Smooth muscle cell (in vitro differentiated cells): Measurements from ENCODE around the gene ZNF444. TPM values are rescaled to one million over a fixed set of nuclear protein-coding genes. Genes with fewer than 3 reads are reported as not detected.

Experiments
- DNase-seq: peaks from one replicate; lab custom pipeline; 2025; ENCODE audit not compliant: unreplicated experiment; lab: John Stamatoyannopoulos, UW
- H2AFZ ChIP-seq: fragments of 200-600 bp; sonication (generic); 2 replicates; pipeline ENCODE4 v1.6.0; 2016; ENCODE audit warnings: antibody characterized with exemption, low read depth, mild to moderate bottlenecking
- H3F3A ChIP-seq: fragments of 200-600 bp; sonication (generic); 2 replicates; pipeline ENCODE4 v1.6.0; 2017; ENCODE audit warnings: antibody characterized with exemption, low read depth
- H3K27ac ChIP-seq: fragments of 200-600 bp; sonication (generic); 2 replicates; pipeline ENCODE4 v1.5.1; 2016; ENCODE audit warnings: low read depth, mild to moderate bottlenecking
- H3K27me3 ChIP-seq: fragments of 200-600 bp; sonication (generic); 2 replicates; pipeline ENCODE4 v1.6.1; 2016; ENCODE audit warnings: low read depth, mild to moderate bottlenecking
- H3K36me3 ChIP-seq: fragments of 200-600 bp; sonication (generic); 2 replicates; pipeline ENCODE4 v1.5.1; 2016; ENCODE audit warnings: low read depth
- H3K4me1 ChIP-seq: fragments of 200-600 bp; sonication (generic); 2 replicates; pipeline ENCODE4 v1.5.1; 2016; ENCODE audit warnings: low read depth
- H3K4me2 ChIP-seq: fragments of 200-600 bp; sonication (generic); 2 replicates; pipeline ENCODE4 v1.6.0; 2016; ENCODE audit warnings: mild to moderate bottlenecking
- H3K4me3 ChIP-seq: fragments of 200-600 bp; sonication (generic); 2 replicates; pipeline ENCODE4 v1.5.1; 2016; ENCODE audit warnings: mild to moderate bottlenecking
- H3K79me2 ChIP-seq: fragments of 200-600 bp; sonication (generic); 2 replicates; pipeline ENCODE4 v1.6.0; 2016; ENCODE audit warnings: low read depth, mild to moderate bottlenecking
- H3K9ac ChIP-seq: fragments of 200-600 bp; sonication (generic); 2 replicates; pipeline ENCODE4 v1.6.0; 2016; ENCODE audit warnings: low read depth
- H3K9me3 ChIP-seq: fragments of 200-600 bp; sonication (generic); replicated peaks from 2 replicates; pipeline ENCODE4 v1.5.1; 2016; ENCODE audit warnings: low read depth
- H4K20me1 ChIP-seq: fragments of 200-600 bp; sonication (generic); 2 replicates; pipeline ENCODE4 v1.6.0; 2016; ENCODE audit warnings: low read depth
- WGBS: methylation state at CpG from one replicate; pipeline ENCODE4 v1.1.7; 2016; ENCODE audit warnings: low lambda C conversion rate; 5-methylcytosine and 5-hydroxymethylcytosine counted together
- polyA plus RNA-seq: library from polyadenylated mRNA; unstranded; fragments of >200 nt; fragmentation: Nextera tagmentation; extraction: Ambion mirVana; gene quantifications from 2 replicates; pipeline ENCODE4 v1.2.1, GENCODE V29; 2016
- total RNA-seq: library from RNA; depleted of rRNA; stranded (reverse); fragments of >200 nt; gene quantifications from 2 replicates; pipeline ENCODE4 v1.2.3, GENCODE V29; 2014
- TF ChIP-seq, protein P1 (sequence below): fragments of 200-600 bp; sonication (generic); IDR thresholded peaks from 2 replicates; pipeline ENCODE4 v1.5.1; 2017; ENCODE audit warnings: borderline replicate concordance, mild to moderate bottlenecking, antibody characterized with exemption; ENCODE audit not compliant: insufficient read depth, poor library complexity, severe bottlenecking

ZNF444 gene
- total and polyA plus RNA-seq, 2 experiments from 2014 or later: 20.0 to 40.6 TPM

DNA sequence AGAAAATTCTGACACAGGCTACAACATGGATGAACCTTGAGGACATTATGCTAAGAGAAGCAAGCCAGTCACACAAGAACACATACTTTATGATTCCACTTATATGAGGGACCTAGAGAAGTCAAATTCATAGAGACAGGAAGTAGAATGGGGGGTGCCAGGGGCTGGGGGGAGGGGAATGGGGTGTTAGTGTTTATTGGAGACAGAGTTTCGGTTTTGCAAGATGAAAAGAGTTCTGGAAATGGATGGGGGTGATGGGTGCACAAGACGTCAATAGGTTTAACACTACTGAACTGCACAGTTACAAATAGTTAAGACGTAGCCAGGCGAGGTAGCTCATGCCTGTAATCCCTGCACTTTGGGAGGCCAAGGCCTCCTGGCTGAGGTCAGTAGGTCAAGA lies 16.5 kb upstream of the ZNF444 start:
- no peaks in the 10 kb centered on the region for H3K9me3 ChIP-seq
- WGBS: 91% methylated on average over 4 of the region's 4 CpGs
- H3K79me2 ChIP-seq: peaks cover 10% of the 10 kb centered on the region
- DNase-seq: no peak
- H3K4me1 ChIP-seq: peaks cover 9% of the 10 kb centered on the region
- no peak overlapping the region for H3K9ac ChIP-seq
- H3F3A ChIP-seq: peaks cover 5% of the 10 kb centered on the region
- no peak overlapping the region for H3K4me3 ChIP-seq
- H3K27ac ChIP-seq: no peak overlapping the region
- no peak overlapping the region for H3K4me2 ChIP-seq
- H3K36me3 ChIP-seq: no peaks in the 10 kb centered on the region
- TF ChIP-seq, protein P1, sequence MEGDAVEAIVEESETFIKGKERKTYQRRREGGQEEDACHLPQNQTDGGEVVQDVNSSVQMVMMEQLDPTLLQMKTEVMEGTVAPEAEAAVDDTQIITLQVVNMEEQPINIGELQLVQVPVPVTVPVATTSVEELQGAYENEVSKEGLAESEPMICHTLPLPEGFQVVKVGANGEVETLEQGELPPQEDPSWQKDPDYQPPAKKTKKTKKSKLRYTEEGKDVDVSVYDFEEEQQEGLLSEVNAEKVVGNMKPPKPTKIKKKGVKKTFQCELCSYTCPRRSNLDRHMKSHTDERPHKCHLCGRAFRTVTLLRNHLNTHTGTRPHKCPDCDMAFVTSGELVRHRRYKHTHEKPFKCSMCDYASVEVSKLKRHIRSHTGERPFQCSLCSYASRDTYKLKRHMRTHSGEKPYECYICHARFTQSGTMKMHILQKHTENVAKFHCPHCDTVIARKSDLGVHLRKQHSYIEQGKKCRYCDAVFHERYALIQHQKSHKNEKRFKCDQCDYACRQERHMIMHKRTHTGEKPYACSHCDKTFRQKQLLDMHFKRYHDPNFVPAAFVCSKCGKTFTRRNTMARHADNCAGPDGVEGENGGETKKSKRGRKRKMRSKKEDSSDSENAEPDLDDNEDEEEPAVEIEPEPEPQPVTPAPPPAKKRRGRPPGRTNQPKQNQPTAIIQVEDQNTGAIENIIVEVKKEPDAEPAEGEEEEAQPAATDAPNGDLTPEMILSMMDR: no peak
- H4K20me1 ChIP-seq: peaks cover 7% of the 10 kb centered on the region
- no peak overlapping the region for H2AFZ ChIP-seq
- H3K27me3 ChIP-seq: no peaks in the 10 kb centered on the region

- TF ChIP-seq, protein P1: no peak
- Histone ChIP-seq H3K79me2 (no peaks in the 10 kb centered on the region), H3K4me3 (no peak overlapping the region), H3K4me1 (peaks cover 3% of the 10 kb centered on the region), H3K9ac (no peak overlapping the region), H3K27me3 (no peaks in the 10 kb centered on the region), H2AFZ (no peak overlapping the region), H4K20me1 (no peaks in the 10 kb centered on the region), H3K27ac (no peak overlapping the region), H3K9me3 (no peaks in the 10 kb centered on the region), H3F3A (peaks cover 5% of the 10 kb centered on the region), H3K36me3 (no peaks in the 10 kb centered on the region), H3K4me2 (no peak overlapping the region)
- 86% methylated on average over 16 of the region's 16 CpGs for WGBS
- no peak for DNase-seq
Measured at GRCh38 chr19:56125806-56126590, 15.1 kb upstream of the ZNF444 start.

DNA sequence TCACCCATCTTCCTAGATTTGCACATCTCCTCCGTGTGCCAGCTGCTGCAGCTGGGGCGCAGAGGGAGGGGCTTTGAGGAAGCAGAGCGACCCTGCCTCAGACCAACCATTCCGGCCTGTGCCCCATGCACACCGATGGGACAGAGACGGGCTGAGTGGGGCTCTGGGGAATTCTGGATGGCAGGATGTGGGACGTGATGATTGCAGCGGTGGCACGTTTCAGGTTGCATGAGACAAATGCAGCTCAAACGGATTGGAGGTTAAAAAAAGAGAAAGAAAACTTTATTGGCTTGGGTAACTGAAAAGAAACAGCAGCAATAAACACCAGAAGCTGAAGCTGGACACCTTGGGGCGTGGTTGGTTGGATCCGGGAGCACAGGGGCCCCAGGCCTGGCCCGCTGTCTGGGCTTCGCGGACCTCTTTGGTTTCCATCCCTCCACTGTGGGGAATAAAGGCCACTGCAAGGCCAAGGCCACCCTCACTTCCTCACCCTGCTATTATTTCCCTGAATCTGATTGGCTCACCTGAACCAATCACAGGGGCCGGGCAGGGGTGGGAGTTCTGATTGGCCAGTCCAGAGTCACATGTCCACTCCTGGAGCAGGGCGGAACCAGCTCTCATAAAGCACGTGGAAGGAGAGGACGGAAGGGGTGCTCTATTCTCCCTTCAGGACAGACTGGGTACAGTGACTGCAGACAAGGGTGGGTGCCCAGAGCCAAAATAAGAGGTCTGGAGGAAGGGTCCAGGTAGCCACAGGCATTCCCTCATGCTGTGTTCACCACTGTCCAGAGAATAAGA lies 13.9 kb upstream of the ZNF444 start:
- H3K79me2 ChIP-seq: no peaks in the 10 kb centered on the region
- no peak overlapping the region for H3K4me3 ChIP-seq
- H4K20me1 ChIP-seq: no peaks in the 10 kb centered on the region
- no peaks in the 10 kb centered on the region for H3K27me3 ChIP-seq
- no peaks in the 10 kb centered on the region for H3K36me3 ChIP-seq
- DNase-seq: no peak
- no peaks in the 10 kb centered on the region for H3F3A ChIP-seq
- WGBS: 94% methylated on average over 19 of the region's 19 CpGs
- no peaks in the 10 kb centered on the region for H3K9me3 ChIP-seq
- H3K27ac ChIP-seq: no peak overlapping the region
- no peak overlapping the region for H3K4me2 ChIP-seq
- no peak overlapping the region for H3K9ac ChIP-seq
- no peak overlapping the region for H2AFZ ChIP-seq
- TF ChIP-seq, protein P1: no peak
- no peaks in the 10 kb centered on the region for H3K4me1 ChIP-seq
